ENCODE results near the gene TMEM131L.

DNA sequence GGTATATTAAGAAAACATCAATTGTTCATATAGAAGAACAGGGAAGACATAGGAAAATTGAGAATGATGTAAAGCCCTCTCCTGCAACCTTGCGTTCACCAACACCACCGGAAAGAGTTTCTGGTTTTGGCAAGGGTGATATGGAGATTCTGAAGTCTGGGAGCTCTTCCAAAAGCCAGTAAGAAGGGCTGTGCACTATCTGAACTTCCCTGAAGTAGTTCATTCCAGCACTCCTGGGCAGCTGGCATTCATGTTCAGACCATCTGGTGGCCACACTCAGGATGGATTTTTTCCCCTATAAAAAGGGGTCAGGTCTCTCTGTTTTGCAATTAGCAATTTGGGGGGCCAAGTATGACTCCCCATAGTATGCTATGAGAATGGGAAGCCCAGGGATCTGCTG is 202.5 kb downstream of the TMEM131L start:
- TF ChIP-seq POLR2A (IDR thresholded peaks at IDR 0.05) = no peak
- TF ChIP-seq, protein P1, sequence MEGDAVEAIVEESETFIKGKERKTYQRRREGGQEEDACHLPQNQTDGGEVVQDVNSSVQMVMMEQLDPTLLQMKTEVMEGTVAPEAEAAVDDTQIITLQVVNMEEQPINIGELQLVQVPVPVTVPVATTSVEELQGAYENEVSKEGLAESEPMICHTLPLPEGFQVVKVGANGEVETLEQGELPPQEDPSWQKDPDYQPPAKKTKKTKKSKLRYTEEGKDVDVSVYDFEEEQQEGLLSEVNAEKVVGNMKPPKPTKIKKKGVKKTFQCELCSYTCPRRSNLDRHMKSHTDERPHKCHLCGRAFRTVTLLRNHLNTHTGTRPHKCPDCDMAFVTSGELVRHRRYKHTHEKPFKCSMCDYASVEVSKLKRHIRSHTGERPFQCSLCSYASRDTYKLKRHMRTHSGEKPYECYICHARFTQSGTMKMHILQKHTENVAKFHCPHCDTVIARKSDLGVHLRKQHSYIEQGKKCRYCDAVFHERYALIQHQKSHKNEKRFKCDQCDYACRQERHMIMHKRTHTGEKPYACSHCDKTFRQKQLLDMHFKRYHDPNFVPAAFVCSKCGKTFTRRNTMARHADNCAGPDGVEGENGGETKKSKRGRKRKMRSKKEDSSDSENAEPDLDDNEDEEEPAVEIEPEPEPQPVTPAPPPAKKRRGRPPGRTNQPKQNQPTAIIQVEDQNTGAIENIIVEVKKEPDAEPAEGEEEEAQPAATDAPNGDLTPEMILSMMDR (IDR thresholded peaks at IDR 0.05) = no peak
- TF ChIP-seq POLR2AphosphoS5 (IDR thresholded peaks at IDR 0.05) = no peak
